Gastroesophageal sphincter (tissue), 3 donors: ENCODE data around the gene RAB2B.

ENCODE experiments used
- CTCF ChIP-seq, 4 experiments: fragments of 200-600 bp in 2 of 4; fragments of 450-650 bp in 2 of 4; sonication (generic) in 1 of 4; IDR thresholded peaks; one replicate each; pipeline ENCODE4 v1.5.1; 2017 to 2019; ENCODE audit warnings: antibody characterized with exemption in 4 of 4, mild to moderate bottlenecking in 2 of 4, moderate library complexity in 2 of 4
- EP300 ChIP-seq: sonication (generic); formaldehyde crosslinking; IDR thresholded peaks from one replicate; pipeline ENCODE4 v1.6.1; 2017; ENCODE audit warnings: antibody characterized with exemption, mild to moderate bottlenecking
- POLR2A ChIP-seq, 2 donors: fragments of 450-650 bp; IDR thresholded peaks; one replicate each; pipeline ENCODE4 v1.6.1; 2017; ENCODE audit warnings: antibody characterized with exemption in 2 of 2, mild to moderate bottlenecking in 2 of 2, moderate library complexity in 1 of 2
- POLR2AphosphoS5 ChIP-seq: sonication (generic); formaldehyde crosslinking; IDR thresholded peaks from one replicate; pipeline ENCODE4 v1.6.1; 2017; ENCODE audit warnings: antibody characterized with exemption

GRCh38 chr14:21454843-21455544 is 21.8 kb downstream of the RAB2B start:
- TF ChIP-seq CTCF (IDR thresholded peaks at IDR 0.05), result no peak
- TF ChIP-seq POLR2A (IDR thresholded peaks at IDR 0.05), result no peak
- no peak for TF ChIP-seq POLR2AphosphoS5
- TF ChIP-seq EP300, result no peak
